GM19438 (cell line): Measurements from ENCODE around the gene SLC25A25.
A peak's percentile ranks its signal among the peaks of the same experiment; 100 is the strongest.

Source experiments
- ATAC-seq: cut with Tn5 transposase; IDR thresholded peaks from one replicate; pipeline ENCODE4 v1.9.1; 2021; ENCODE audit warnings: low read depth; ENCODE audit not compliant: unreplicated experiment

SLC25A25 gene

GRCh38 chr9:128051932-128052709, 15.9 kb upstream of the SLC25A25 start:
- no peak for ATAC-seq

- ATAC-seq = no peak
Observed at GRCh38 chr9:128053560-128053959, 14.5 kb upstream of the SLC25A25 start.

- no peak for ATAC-seq
Observed at GRCh38 chr9:128054087-128054486, 13.9 kb upstream of the SLC25A25 start.

- ATAC-seq = no peak
Observed at GRCh38 chr9:128055344-128056040, 12.5 kb upstream of the SLC25A25 start.

- ATAC-seq = no peak
Observed at GRCh38 chr9:128056086-128056485, 11.9 kb upstream of the SLC25A25 start.

GRCh38 chr9:128056887-128057723, 10.9 kb upstream of the SLC25A25 start:
- ATAC-seq = no peak

- ATAC-seq = no peak
Observed at GRCh38 chr9:128057724-128058409, 10.2 kb upstream of the SLC25A25 start.

- ATAC-seq = no peak
Observed at GRCh38 chr9:128059365-128059983, 8.6 kb upstream of the SLC25A25 start.

- no peak for ATAC-seq
Observed at GRCh38 chr9:128061275-128061960, 6.6 kb upstream of the SLC25A25 start.

- ATAC-seq = no peak
Observed at GRCh38 chr9:128062279-128062678, 5.8 kb upstream of the SLC25A25 start.

- ATAC-seq = no peak
Observed at GRCh38 chr9:128062846-128063831, 4.9 kb upstream of the SLC25A25 start.

GRCh38 chr9:128065907-128066712, 1.9 kb upstream of the SLC25A25 start:
- no peak for ATAC-seq

- peak; percentile 59 for ATAC-seq
Observed at GRCh38 chr9:128066713-128067644, 1.1 kb upstream of the SLC25A25 start, which contains the start of gene NAIF1. Gene NAIF1, minus strand, starts transcription at chr9:128067320. Its CDS starts 219 bp downstream, at chr9:128067101.

- ATAC-seq = peak; percentile 6
Observed at GRCh38 chr9:128068386-128069205, 564 bp downstream of the SLC25A25 start.

- ATAC-seq = no peak
Observed at GRCh38 chr9:128070874-128071273, 2.8 kb downstream of the SLC25A25 start.
